HepG2 (cell line): ENCODE results near the gene CD164L2. TPM values are rescaled to one million over a fixed set of nuclear protein-coding genes. Genes with fewer than 3 reads are reported as not detected.
A peak's percentile ranks its signal among the peaks of the same experiment; 100 is the strongest.

Experiments
- ARID5B ChIP-seq: IDR thresholded peaks from 2 replicates; pipeline ENCODE4 v1.4.0; 2020; ENCODE audit warnings: mild to moderate bottlenecking, missing genetic modification reagents
- BORCS8-MEF2B ChIP-seq: sonication (generic); formaldehyde crosslinking; IDR thresholded peaks from 2 replicates; pipeline ENCODE4 v1.8.0; 2022; ENCODE audit warnings: mild to moderate bottlenecking, missing genetic modification reagents
- DZIP1 ChIP-seq: sonication (generic); formaldehyde crosslinking; IDR thresholded peaks from 2 replicates; pipeline ENCODE4 v1.5.0; 2020; ENCODE audit warnings: mild to moderate bottlenecking, missing genetic modification reagents
- EEA1 ChIP-seq: sonication (generic); formaldehyde crosslinking; IDR thresholded peaks from 2 replicates; pipeline ENCODE4 v1.5.1; 2020; ENCODE audit warnings: mild to moderate bottlenecking, missing genetic modification reagents, borderline replicate concordance
- FUBP1 ChIP-seq: sonication (generic); formaldehyde crosslinking; IDR thresholded peaks from 2 replicates; pipeline ENCODE4 v1.5.1; 2020; ENCODE audit warnings: missing genetic modification reagents, mild to moderate bottlenecking, borderline replicate concordance
- HES4 ChIP-seq: sonication (generic); formaldehyde crosslinking; IDR thresholded peaks from 2 replicates; pipeline ENCODE4 v1.9.0; 2021; ENCODE audit warnings: mild to moderate bottlenecking, missing genetic modification reagents, borderline replicate concordance
- HOMEZ ChIP-seq: IDR thresholded peaks from 2 replicates; pipeline ENCODE4 v1.6.1; 2016; ENCODE audit warnings: low read depth
- HOXA9 ChIP-seq: sonication (generic); formaldehyde crosslinking; IDR thresholded peaks from 2 replicates; pipeline ENCODE4 v1.8.1; 2022; ENCODE audit warnings: missing genetic modification reagents, mild to moderate bottlenecking, moderate library complexity, borderline replicate concordance
- RBFOX2 ChIP-seq: fragments of 200-400 bp; formaldehyde crosslinking; IDR thresholded peaks from 2 replicates; pipeline ENCODE4 v1.6.1; 2017; ENCODE audit warnings: low read depth, mild to moderate bottlenecking, low read length
- SPEN ChIP-seq: sonication (generic); formaldehyde crosslinking; IDR thresholded peaks from 2 replicates; pipeline ENCODE4 v1.5.1; 2020; ENCODE audit warnings: low read depth, mild to moderate bottlenecking, missing genetic modification reagents
- SSRP1 ChIP-seq: IDR thresholded peaks from 2 replicates; pipeline ENCODE4 v1.6.1; 2016; ENCODE audit warnings: control low read depth
- STAT5B ChIP-seq: sonication (generic); formaldehyde crosslinking; IDR thresholded peaks from 2 replicates; pipeline ENCODE4 v1.4.0; 2020; ENCODE audit warnings: missing genetic modification reagents
- ZMYM4 ChIP-seq: sonication (generic); formaldehyde crosslinking; IDR thresholded peaks from 2 replicates; pipeline ENCODE4 v1.8.1; 2023; ENCODE audit warnings: mild to moderate bottlenecking, missing genetic modification reagents
- ZNF274 ChIP-seq: sonication (generic); formaldehyde crosslinking; IDR thresholded peaks from 2 replicates; pipeline ENCODE4 v1.5.1; 2020; ENCODE audit warnings: mild to moderate bottlenecking, missing genetic modification reagents
- ZNF747 ChIP-seq: sonication (generic); formaldehyde crosslinking; IDR thresholded peaks from 2 replicates; pipeline ENCODE4 v1.8.1; 2023; ENCODE audit warnings: missing genetic modification reagents, mild to moderate bottlenecking, borderline replicate concordance
- ZSCAN31 ChIP-seq: sonication (generic); formaldehyde crosslinking; IDR thresholded peaks from 2 replicates; pipeline ENCODE4 v1.5.0; 2020; ENCODE audit warnings: low read depth, mild to moderate bottlenecking, missing genetic modification reagents
- polyA plus RNA-seq, 8 experiments: library from polyadenylated mRNA; depleted of rRNA in 3 of 8; stranded (reverse) in 7 of 8; unstranded in 1 of 8; fragments of >200 nt; fragmentation: Illumina TruSeq in 4 of 8; extraction: Trizol in 4 of 8; gene quantifications; 2 replicates each; pipeline versions ENCODE4 v1.2.1 to v1.2.3, GENCODE V29; 2011 to 2016; ENCODE audit warnings: low read depth in 4 of 8, missing spikeins in 1 of 8, mixed read lengths in 1 of 8; ENCODE audit not compliant: insufficient read depth in 1 of 8
- total RNA-seq, 5 experiments: library from RNA; depleted of rRNA; stranded (reverse); fragments of >200 nt; fragmentation: Illumina TruSeq; extraction: Trizol; gene quantifications; 2 replicates each; pipeline ENCODE4 v1.2.3, GENCODE V29; 2016; ENCODE audit warnings: low read depth in 1 of 5

CD164L2 gene
- total and polyA plus RNA-seq, 2 of the 13 experiments (the other 11 are each of a cell fraction or from before 2014, with no cell fraction given), result not detected

GRCh38 chr1:27342778-27343638 lies 40.1 kb downstream of the CD164L2 start (continued):
- TF ChIP-seq HOXA9 (CRISPR knock-in tag), result peak; percentile 69; the same call in 1 of the 2 replicates
- no peak for TF ChIP-seq FUBP1 (CRISPR knock-in tag)
- TF ChIP-seq ZNF747, result peak; percentile 76; the same call in 1 of the 2 replicates
- TF ChIP-seq SPEN (CRISPR knock-in tag), result peak; percentile 30; the same call in 1 of the 2 replicates
- no peak for TF ChIP-seq SSRP1
- TF ChIP-seq ZNF274 (CRISPR knock-in tag), result 0 out of 2 replicates have a peak, but pooled peaks have one; percentile 43
- 0 out of 2 replicates have a peak, but pooled peaks have one; percentile 8 for TF ChIP-seq ARID5B (CRISPR knock-in tag)
- TF ChIP-seq ZSCAN31 (CRISPR knock-in tag), result peak; percentile 38; the same call in 1 of the 2 replicates
- TF ChIP-seq DZIP1, result no peak
- 0 out of 2 replicates have a peak, but pooled peaks have one; percentile 12 for TF ChIP-seq EEA1 (CRISPR knock-in tag)
- peak; percentile 78; the same call in 1 of the 2 replicates for TF ChIP-seq HES4 (CRISPR knock-in tag)
- peak; percentile 67 for TF ChIP-seq RBFOX2
- TF ChIP-seq ZMYM4 (CRISPR knock-in tag), result 0 out of 2 replicates have a peak, but pooled peaks have one; percentile 24
- peak; percentile 7; the same call in 1 of the 2 replicates for TF ChIP-seq BORCS8-MEF2B (CRISPR knock-in tag)
- TF ChIP-seq HOMEZ, result no peak
- 0 out of 2 replicates have a peak, but pooled peaks have one; percentile 72 for TF ChIP-seq STAT5B (CRISPR knock-in tag)
